HUES64 (cell line): Measurements from ENCODE around the gene MAGI1.
A peak's percentile ranks its signal among the peaks of the same experiment; 100 is the strongest.

Source experiments
- H3K27ac ChIP-seq: 2 replicates; pipeline ENCODE4 v1.7.0; 2013; ENCODE audit warnings: low read depth, low read length, inconsistent platforms
- H3K27me3 ChIP-seq: 2 replicates; pipeline ENCODE4 v1.6.1; 2013; ENCODE audit warnings: mild to moderate bottlenecking, low read length; ENCODE audit not compliant: insufficient read depth
- H3K36me3 ChIP-seq: 2 replicates; pipeline ENCODE4 v1.6.1; 2013; ENCODE audit warnings: mild to moderate bottlenecking, low read length; ENCODE audit not compliant: insufficient read depth
- H3K4me1 ChIP-seq: 2 replicates; pipeline ENCODE4 v1.6.1; 2013; ENCODE audit warnings: mild to moderate bottlenecking, low read length, moderate library complexity; ENCODE audit not compliant: insufficient read depth
- H3K4me3 ChIP-seq: 2 replicates; pipeline ENCODE4 v1.5.1; 2013; ENCODE audit warnings: mild to moderate bottlenecking, low read length, moderate library complexity
- H3K9ac ChIP-seq: 2 replicates; pipeline ENCODE4 v1.6.1; 2013; ENCODE audit warnings: mild to moderate bottlenecking, low read depth, low read length
- H3K9me3 ChIP-seq: 2 replicates; pipeline ENCODE4 v1.6.1; 2013; ENCODE audit warnings: low read depth, low read length; ENCODE audit not compliant: insufficient read depth
- WGBS: fragments of 150-250, 120-280 bp; methylation state at CpG from one replicate; pipeline ENCODE4 v1.1.7; 2013; ENCODE audit warnings: missing lambda C conversion rate; 5-methylcytosine and 5-hydroxymethylcytosine counted together

The MAGI1 gene

DNA sequence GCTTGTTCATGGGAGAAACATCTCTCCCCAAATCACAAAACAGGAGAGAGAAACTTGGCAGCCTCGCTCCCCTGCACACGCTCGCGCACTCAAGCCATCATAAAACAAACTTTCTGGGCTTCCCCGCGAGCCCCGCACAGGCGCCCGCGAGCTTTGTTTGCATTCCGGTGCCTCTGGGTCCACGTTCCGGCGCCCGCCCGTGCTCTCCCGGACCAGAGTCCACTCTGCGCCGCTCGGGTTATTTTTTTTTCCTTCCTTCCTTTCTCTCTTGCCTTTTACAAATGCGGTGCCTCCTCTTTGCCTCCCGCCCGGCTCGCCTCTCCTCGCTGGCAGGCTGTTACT is 363 bp downstream of the MAGI1 start:
- Histone ChIP-seq H3K4me1 (peaks cover 21% of the 10 kb centered on the region), H3K4me3 (peak overlapping the region; percentile 87), H3K9ac (peak overlapping the region; percentile 80), H3K9me3 (no peaks in the 10 kb centered on the region), H3K27me3 (no peaks in the 10 kb centered on the region), H3K27ac (peak overlapping the region; percentile 91), H3K36me3 (0 out of 2 replicates have a peak, but pooled peaks cover 3% of the 10 kb centered on the region)
- WGBS, result 0% methylated on average over 25 of the region's 25 CpGs

GRCh38 chr3:66037986-66038369 is 740 bp downstream of the MAGI1 start:
- Histone ChIP-seq H3K4me1 (peaks cover 21% of the 10 kb centered on the region), H3K9ac (peak overlapping the region; percentile 80), H3K4me3 (peak overlapping the region; percentile 87), H3K9me3 (no peaks in the 10 kb centered on the region), H3K27ac (peak overlapping the region; percentile 91; the same call in 1 of the 2 replicates), H3K27me3 (no peaks in the 10 kb centered on the region), H3K36me3 (0 out of 2 replicates have a peak, but pooled peaks cover 3% of the 10 kb centered on the region)
- under 1% methylated on average over 31 of the region's 31 CpGs for WGBS

DNA sequence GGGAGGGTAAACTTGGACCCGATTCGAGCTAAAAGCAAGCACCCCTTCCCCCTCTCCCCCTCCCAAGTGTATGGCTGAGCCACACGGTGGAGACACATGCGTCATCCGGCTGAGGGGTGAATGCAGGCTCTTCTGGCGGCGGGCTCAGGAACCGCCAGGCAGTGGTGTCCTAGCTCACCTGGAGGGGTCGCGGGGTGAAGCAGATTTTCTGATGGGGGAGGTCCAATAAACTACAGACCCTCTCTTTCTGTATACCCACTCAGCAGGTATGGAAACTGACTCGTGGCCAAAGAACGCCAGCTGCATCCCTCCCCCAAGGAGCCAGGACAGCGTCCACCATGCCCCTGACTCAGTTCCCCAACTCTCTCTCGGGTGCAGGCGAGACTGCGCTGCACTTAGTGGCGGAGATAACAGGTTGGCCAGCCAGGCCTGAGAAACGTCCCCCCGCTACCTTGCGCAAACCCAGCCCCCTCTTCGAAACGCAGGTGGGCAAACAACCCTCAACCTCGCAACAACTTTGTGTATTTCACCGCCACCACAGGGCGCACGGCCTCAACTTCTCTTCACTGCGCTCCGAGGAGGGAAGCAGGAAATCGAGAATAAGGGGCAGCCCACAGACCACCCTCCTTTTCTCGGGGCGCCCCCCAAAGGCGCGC is 1.3 kb downstream of the MAGI1 start:
- H3K9me3 ChIP-seq, result no peaks in the 10 kb centered on the region
- no peaks in the 10 kb centered on the region for H3K27me3 ChIP-seq
- H3K9ac ChIP-seq, result peak overlapping the region; percentile 80
- peak overlapping the region; percentile 87 for H3K4me3 ChIP-seq
- peaks cover 21% of the 10 kb centered on the region for H3K4me1 ChIP-seq
- H3K27ac ChIP-seq, result peak overlapping the region; percentile 22; the same call in 1 of the 2 replicates
- under 1% methylated on average over 31 of the region's 33 CpGs for WGBS
- 0 out of 2 replicates have a peak, but pooled peaks cover 3% of the 10 kb centered on the region for H3K36me3 ChIP-seq

- peak overlapping the region; percentile 87 for H3K4me3 ChIP-seq
- 0 out of 2 replicates have a peak, but pooled peaks cover 3% of the 10 kb centered on the region for H3K36me3 ChIP-seq
- H3K27me3 ChIP-seq, result no peaks in the 10 kb centered on the region
- no peaks in the 10 kb centered on the region for H3K9me3 ChIP-seq
- peaks cover 21% of the 10 kb centered on the region for H3K4me1 ChIP-seq
- WGBS, result 7% methylated on average over 9 of the region's 9 CpGs
- H3K9ac ChIP-seq, result peak overlapping the region; percentile 80
- peak overlapping the region; percentile 82; the same call in 1 of the 2 replicates for H3K27ac ChIP-seq
These were observed 2.1 kb downstream of the MAGI1 start for GRCh38 chr3:66036586-66037148.

DNA sequence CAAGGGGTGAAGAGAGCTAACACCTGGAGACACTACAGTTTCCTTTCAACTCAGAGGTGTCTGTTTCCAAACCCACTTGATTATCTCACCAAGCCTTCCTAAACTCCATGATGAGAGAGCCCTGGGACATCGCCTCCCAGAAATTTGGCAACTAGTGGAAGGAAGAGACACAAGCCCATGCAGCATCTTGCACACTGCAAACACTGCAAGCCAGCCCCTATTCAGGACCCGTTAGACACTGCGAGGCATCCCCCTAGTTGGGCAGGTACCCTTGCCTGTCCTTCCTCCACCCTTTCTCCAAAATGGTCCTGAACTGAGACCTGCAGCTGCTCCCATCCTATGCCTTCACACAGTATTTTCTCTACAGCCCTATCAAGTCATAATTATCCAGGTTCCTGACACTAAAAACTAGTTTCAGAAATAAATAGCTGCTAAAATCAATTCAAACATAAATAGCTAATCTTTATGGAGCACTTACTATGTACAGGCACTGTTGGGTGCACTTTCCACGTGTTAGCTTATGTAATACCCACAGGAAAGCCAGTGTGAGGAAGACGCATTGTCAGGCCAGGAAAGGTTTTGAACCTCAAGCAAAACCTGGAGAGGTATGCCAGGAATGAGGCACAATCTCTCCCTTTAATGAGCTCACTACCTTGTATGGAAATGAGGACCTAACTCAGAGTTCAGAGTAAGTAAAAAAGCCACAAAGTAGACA is 2.8 kb downstream of the MAGI1 start:
- peak overlapping the region; percentile 40 for H3K9ac ChIP-seq
- H3K27me3 ChIP-seq, result no peaks in the 10 kb centered on the region
- 38% methylated on average over 5 of the region's 5 CpGs for WGBS
- H3K36me3 ChIP-seq, result 0 out of 2 replicates have a peak, but pooled peaks cover 3% of the 10 kb centered on the region
- peaks cover 21% of the 10 kb centered on the region for H3K4me1 ChIP-seq
- peak overlapping the region; percentile 87 for H3K4me3 ChIP-seq
- H3K9me3 ChIP-seq, result no peaks in the 10 kb centered on the region
- peak overlapping the region; percentile 82; the same call in 1 of the 2 replicates for H3K27ac ChIP-seq

DNA sequence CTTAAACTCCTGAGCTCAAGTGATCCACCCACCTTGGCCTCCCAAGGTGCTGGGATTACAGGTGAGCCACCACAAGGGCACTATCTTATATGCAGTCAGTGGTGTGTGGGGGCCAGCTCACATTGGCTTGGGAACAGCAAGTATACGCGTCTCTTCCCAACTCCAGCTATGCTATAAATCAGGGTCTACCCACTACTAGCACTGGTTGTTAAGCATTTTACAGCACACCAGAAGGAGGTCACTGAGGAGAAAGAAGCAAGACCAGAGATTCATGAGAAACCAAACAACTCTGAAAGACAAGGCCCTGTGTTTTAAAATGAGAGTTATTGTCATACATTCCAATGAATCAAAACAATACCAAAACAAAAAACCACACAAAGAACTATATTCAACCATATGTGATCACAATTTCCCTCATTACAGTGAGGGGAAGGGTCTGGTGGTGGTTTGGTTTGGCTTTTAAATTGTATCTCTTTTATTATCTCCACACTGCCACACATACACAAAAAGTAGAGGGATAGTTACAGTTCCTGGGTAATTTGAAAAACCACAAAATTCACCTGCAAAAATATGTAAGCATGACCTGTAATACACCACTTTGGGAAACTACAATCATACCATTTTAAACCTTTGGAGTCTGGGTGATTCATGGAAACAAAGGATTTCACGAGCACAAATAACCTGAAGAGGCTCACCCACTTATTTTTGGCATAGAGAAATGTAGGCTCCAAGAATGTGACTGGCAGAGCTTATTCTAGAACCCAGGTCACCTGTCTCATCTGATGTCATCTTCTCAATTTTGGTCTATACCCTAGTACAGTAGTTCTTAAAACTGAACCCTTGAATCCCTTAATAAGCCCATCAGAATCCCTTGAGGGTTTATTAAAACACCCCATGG is 5.2 kb downstream of the MAGI1 start:
- H3K36me3 ChIP-seq, result 0 out of 2 replicates have a peak, but pooled peaks cover 3% of the 10 kb centered on the region
- H3K9ac ChIP-seq, result no peak overlapping the region
- H3K27ac ChIP-seq, result no peak overlapping the region
- H3K4me1 ChIP-seq, result peaks cover 15% of the 10 kb centered on the region
- 90% methylated on average over 3 of the region's 3 CpGs for WGBS
- no peaks in the 10 kb centered on the region for H3K27me3 ChIP-seq
- H3K9me3 ChIP-seq, result no peaks in the 10 kb centered on the region
- no peak overlapping the region for H3K4me3 ChIP-seq

DNA sequence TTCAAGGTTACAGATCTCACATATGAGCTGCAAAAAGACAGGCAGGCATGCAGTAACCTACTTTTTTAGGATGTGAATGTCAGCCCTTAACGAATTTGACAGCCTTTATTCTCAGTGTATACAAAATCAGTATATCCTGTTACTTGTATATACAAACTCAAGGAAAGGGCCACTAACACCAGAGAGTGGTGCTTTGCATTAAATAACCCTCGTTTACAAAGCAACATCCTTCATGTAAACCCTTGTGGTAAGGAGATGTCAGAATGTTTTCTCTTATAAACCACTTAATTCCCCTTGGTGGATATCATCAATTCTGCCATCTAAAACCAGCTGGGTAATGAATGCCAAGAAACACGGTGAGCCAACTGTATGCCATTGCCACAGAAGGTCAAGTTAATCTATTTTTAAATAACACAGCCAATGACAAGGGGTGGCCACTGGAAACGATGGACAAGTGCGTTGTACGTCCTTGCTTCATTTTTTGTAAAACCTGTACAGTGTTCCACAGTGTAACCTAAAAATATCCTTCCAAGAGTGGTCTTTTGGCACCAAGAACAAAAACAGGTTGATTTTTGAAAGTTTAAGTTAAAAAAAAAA is 7.5 kb downstream of the MAGI1 start:
- Histone ChIP-seq H3K4me3 (no peak overlapping the region), H3K27me3 (no peaks in the 10 kb centered on the region), H3K27ac (no peak overlapping the region), H3K9me3 (no peaks in the 10 kb centered on the region), H3K9ac (no peak overlapping the region), H3K4me1 (peaks cover 11% of the 10 kb centered on the region), H3K36me3 (0 out of 2 replicates have a peak, but pooled peaks cover 3% of the 10 kb centered on the region)
- WGBS, result 91% methylated on average over 5 of the region's 6 CpGs

GRCh38 chr3:66029443-66029842 is 9.3 kb downstream of the MAGI1 start:
- Histone ChIP-seq H3K27ac (no peak overlapping the region), H3K9me3 (no peaks in the 10 kb centered on the region), H3K4me1 (peaks cover 4% of the 10 kb centered on the region; the same call in 1 of the 2 replicates), H3K36me3 (no peaks in the 10 kb centered on the region), H3K4me3 (no peak overlapping the region), H3K9ac (no peak overlapping the region), H3K27me3 (no peaks in the 10 kb centered on the region)

- no peak overlapping the region for H3K27ac ChIP-seq
- 71% methylated on average over 4 of the region's 5 CpGs for WGBS
- no peaks in the 10 kb centered on the region for H3K9me3 ChIP-seq
These were observed 9.7 kb downstream of the MAGI1 start for GRCh38 chr3:66029014-66029413.

DNA sequence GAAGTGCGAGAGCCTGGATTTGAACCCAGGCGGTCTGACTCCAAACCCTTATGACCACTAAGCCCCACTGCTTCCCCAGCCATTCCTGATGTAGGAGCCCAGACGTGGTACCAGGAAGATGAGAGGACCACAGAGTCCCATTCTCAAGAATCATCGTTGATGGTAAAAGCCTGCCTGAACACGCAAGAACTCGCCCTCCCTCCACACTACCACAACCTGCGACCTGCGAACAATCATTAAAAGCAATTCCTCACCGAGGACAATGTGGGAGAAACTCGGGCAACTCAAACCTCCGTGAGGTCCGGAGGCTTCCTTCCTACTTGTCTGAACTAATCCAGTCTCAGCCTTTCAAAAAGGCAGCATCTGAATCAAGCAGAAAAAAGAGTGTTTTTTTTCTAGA is 10.3 kb downstream of the MAGI1 start:
- Histone ChIP-seq H3K36me3 (no peaks in the 10 kb centered on the region), H3K9me3 (no peaks in the 10 kb centered on the region), H3K27ac (no peak overlapping the region), H3K4me3 (no peak overlapping the region), H3K9ac (no peak overlapping the region), H3K4me1 (peaks cover 5% of the 10 kb centered on the region), H3K27me3 (no peaks in the 10 kb centered on the region)
- WGBS, result 84% methylated on average over 12 of the region's 12 CpGs

More at GRCh38 chr3:66029014-66029413, 9.7 kb downstream of the MAGI1 start:
- Histone ChIP-seq H3K9ac (no peak overlapping the region), H3K27me3 (no peaks in the 10 kb centered on the region), H3K4me3 (no peak overlapping the region), H3K36me3 (no peaks in the 10 kb centered on the region), H3K4me1 (peaks cover 4% of the 10 kb centered on the region; the same call in 1 of the 2 replicates)
